ENCODE results near the gene HUNK.

HUNK gene

DNA sequence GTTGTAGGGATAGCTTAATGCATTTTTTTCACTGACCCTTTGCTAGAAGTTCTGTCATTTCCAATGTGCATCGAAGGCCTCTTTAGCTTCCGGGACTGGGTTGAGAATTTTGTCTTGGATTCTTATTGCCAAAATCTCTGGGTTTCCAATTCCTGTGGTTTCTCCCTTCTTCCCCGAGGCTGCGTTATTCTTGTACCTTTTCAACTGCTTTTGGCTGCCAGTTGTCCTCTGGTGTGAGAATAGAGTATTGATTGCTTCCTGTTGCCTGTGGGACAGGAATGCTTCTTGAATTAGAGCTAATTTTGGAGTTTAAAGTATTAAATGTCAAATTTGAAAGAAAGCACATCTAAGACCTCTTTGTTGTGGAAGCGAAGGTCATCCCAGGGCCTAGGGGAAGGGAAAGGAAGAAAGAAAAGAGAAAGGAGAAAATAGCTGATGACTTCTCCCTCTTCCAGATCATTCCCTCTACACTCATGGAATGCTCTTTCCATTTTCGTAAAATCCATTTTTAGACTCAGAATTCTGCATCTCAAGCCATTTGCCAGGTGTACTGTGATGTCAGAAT is 21.1 kb downstream of the HUNK start:
- TF ChIP-seq SIN3A (IDR thresholded peaks at IDR 0.05; ENCODE audit: borderline replicate concordance, insufficient read depth, low read length) (no peak), POLR2AphosphoS5 (IDR thresholded peaks at IDR 0.05; ENCODE audit: low read depth, low read length) (no peak), FOXP2 (optimal IDR thresholded peaks at IDR 0.05; ENCODE audit: borderline replicate concordance, extremely low read depth, extremely low read length, insufficient read depth) (no peak), TAF1 (IDR thresholded peaks at IDR 0.05; ENCODE audit: borderline replicate concordance, insufficient read depth, low read length) (no peak)
- TF ChIP-seq, protein P1, sequence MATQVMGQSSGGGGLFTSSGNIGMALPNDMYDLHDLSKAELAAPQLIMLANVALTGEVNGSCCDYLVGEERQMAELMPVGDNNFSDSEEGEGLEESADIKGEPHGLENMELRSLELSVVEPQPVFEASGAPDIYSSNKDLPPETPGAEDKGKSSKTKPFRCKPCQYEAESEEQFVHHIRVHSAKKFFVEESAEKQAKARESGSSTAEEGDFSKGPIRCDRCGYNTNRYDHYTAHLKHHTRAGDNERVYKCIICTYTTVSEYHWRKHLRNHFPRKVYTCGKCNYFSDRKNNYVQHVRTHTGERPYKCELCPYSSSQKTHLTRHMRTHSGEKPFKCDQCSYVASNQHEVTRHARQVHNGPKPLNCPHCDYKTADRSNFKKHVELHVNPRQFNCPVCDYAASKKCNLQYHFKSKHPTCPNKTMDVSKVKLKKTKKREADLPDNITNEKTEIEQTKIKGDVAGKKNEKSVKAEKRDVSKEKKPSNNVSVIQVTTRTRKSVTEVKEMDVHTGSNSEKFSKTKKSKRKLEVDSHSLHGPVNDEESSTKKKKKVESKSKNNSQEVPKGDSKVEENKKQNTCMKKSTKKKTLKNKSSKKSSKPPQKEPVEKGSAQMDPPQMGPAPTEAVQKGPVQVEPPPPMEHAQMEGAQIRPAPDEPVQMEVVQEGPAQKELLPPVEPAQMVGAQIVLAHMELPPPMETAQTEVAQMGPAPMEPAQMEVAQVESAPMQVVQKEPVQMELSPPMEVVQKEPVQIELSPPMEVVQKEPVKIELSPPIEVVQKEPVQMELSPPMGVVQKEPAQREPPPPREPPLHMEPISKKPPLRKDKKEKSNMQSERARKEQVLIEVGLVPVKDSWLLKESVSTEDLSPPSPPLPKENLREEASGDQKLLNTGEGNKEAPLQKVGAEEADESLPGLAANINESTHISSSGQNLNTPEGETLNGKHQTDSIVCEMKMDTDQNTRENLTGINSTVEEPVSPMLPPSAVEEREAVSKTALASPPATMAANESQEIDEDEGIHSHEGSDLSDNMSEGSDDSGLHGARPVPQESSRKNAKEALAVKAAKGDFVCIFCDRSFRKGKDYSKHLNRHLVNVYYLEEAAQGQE (IDR thresholded peaks at IDR 0.05; ENCODE audit: insufficient read depth in 1 of 2, low read depth in 2 of 2, low read length in 2 of 2) = no peak

GRCh38 chr21:31894457-31894856 is 21.6 kb downstream of the HUNK start:
- no peak for TF ChIP-seq TAF1 (IDR thresholded peaks at IDR 0.05; ENCODE audit: borderline replicate concordance, insufficient read depth, low read length)

GRCh38 chr21:31895077-31895835 is 22.4 kb downstream of the HUNK start:
- TF ChIP-seq POLR2AphosphoS5 (IDR thresholded peaks at IDR 0.05; ENCODE audit: low read depth, low read length) (no peak), TAF1 (IDR thresholded peaks at IDR 0.05; ENCODE audit: borderline replicate concordance, insufficient read depth, low read length) (no peak), SIN3A (IDR thresholded peaks at IDR 0.05; ENCODE audit: borderline replicate concordance, insufficient read depth, low read length) (no peak), FOXP2 (optimal IDR thresholded peaks at IDR 0.05; ENCODE audit: borderline replicate concordance, extremely low read depth, extremely low read length, insufficient read depth) (no peak)
- TF ChIP-seq, protein P1 (IDR thresholded peaks at IDR 0.05; ENCODE audit: insufficient read depth in 1 of 2, low read depth in 2 of 2, low read length in 2 of 2) = no peak

GRCh38 chr21:31896019-31896418 is 23.2 kb downstream of the HUNK start:
- no peak for TF ChIP-seq TAF1 (IDR thresholded peaks at IDR 0.05; ENCODE audit: borderline replicate concordance, insufficient read depth, low read length)
- TF ChIP-seq POLR2AphosphoS5 (IDR thresholded peaks at IDR 0.05; ENCODE audit: low read depth, low read length) = no peak

GRCh38 chr21:31897311-31897710 is 24.5 kb downstream of the HUNK start:
- no peak for TF ChIP-seq SIN3A (IDR thresholded peaks at IDR 0.05; ENCODE audit: borderline replicate concordance, insufficient read depth, low read length)
- no peak for TF ChIP-seq POLR2AphosphoS5 (IDR thresholded peaks at IDR 0.05; ENCODE audit: low read depth, low read length)
- TF ChIP-seq, protein P1 (IDR thresholded peaks at IDR 0.05; ENCODE audit: insufficient read depth in 1 of 2, low read depth in 2 of 2, low read length in 2 of 2) = no peak
- TF ChIP-seq TAF1 (IDR thresholded peaks at IDR 0.05; ENCODE audit: borderline replicate concordance, insufficient read depth, low read length) = no peak
- no peak for TF ChIP-seq FOXP2 (optimal IDR thresholded peaks at IDR 0.05; ENCODE audit: borderline replicate concordance, extremely low read depth, extremely low read length, insufficient read depth)

- TF ChIP-seq, protein P1 (IDR thresholded peaks at IDR 0.05; ENCODE audit: insufficient read depth in 1 of 2, low read depth in 2 of 2, low read length in 2 of 2) = no peak
- TF ChIP-seq FOXP2 (optimal IDR thresholded peaks at IDR 0.05; ENCODE audit: borderline replicate concordance, extremely low read depth, extremely low read length, insufficient read depth) (no peak), POLR2AphosphoS5 (IDR thresholded peaks at IDR 0.05; ENCODE audit: low read depth, low read length) (no peak), TAF1 (IDR thresholded peaks at IDR 0.05; ENCODE audit: borderline replicate concordance, insufficient read depth, low read length) (no peak), SIN3A (IDR thresholded peaks at IDR 0.05; ENCODE audit: borderline replicate concordance, insufficient read depth, low read length) (no peak)
Observed at GRCh38 chr21:31898933-31899630, 26.3 kb downstream of the HUNK start.
